Gastroesophageal sphincter (tissue), 4 donors: ENCODE measurements around the gene NBL1. TPM values are rescaled to one million over a fixed set of nuclear protein-coding genes. Genes with fewer than 3 reads are reported as not detected.
A peak's percentile ranks its signal among the peaks of the same experiment; 100 is the strongest.

ENCODE experiments used
- ATAC-seq: fragments of 150-250 bp; one replicate; pipeline ENCODE4 v1.9.1; 2016; ENCODE audit warnings: mild to moderate bottlenecking, moderate library complexity
- H3K27ac ChIP-seq, 4 donors: fragments of 200-600 bp; sonication (generic) in 3 of 4; 1 replicate in 3 of 4; 2 replicates in 1 of 4; pipeline ENCODE4 v1.5.1; 2016 to 2019
- H3K27me3 ChIP-seq: fragments of 200-600 bp; sonication (generic); one replicate; pipeline ENCODE4 v1.5.1; 2019
- H3K36me3 ChIP-seq, 2 donors: fragments of 200-600 bp; sonication (generic); one replicate each; pipeline ENCODE4 v1.5.1; 2019; ENCODE audit warnings: control low read depth in 1 of 2
- H3K4me1 ChIP-seq, 3 donors: fragments of 200-600 bp; sonication (generic); 1 replicate in 2 of 3; 2 replicates in 1 of 3; pipeline ENCODE4 v1.5.1; 2016 to 2019; ENCODE audit warnings: control low read depth in 2 of 3
- H3K4me3 ChIP-seq, 2 donors: fragments of 200-600 bp; sonication (generic); one replicate each; pipeline ENCODE4 v1.5.1; 2019; ENCODE audit warnings: mild to moderate bottlenecking in 1 of 2, moderate library complexity in 1 of 2
- H3K9me3 ChIP-seq, 3 donors: fragments of 200-600 bp; sonication (generic); one replicate each; pipeline ENCODE4 v1.5.1; 2017 to 2019; ENCODE audit warnings: control low read depth in 2 of 3
- EP300 ChIP-seq: sonication (generic); formaldehyde crosslinking; IDR thresholded peaks from one replicate; pipeline ENCODE4 v1.6.1; 2017; ENCODE audit warnings: antibody characterized with exemption, mild to moderate bottlenecking
- POLR2A ChIP-seq, 2 donors: fragments of 450-650 bp; IDR thresholded peaks; one replicate each; pipeline ENCODE4 v1.6.1; 2017; ENCODE audit warnings: antibody characterized with exemption in 2 of 2, mild to moderate bottlenecking in 2 of 2, moderate library complexity in 1 of 2
- POLR2AphosphoS5 ChIP-seq: sonication (generic); formaldehyde crosslinking; IDR thresholded peaks from one replicate; pipeline ENCODE4 v1.6.1; 2017; ENCODE audit warnings: antibody characterized with exemption
- WGBS, 2 donors: methylation state at CpG; one replicate each; pipeline ENCODE4 v1.1.5; 2018; ENCODE audit warnings: low coverage in 1 of 2; 5-methylcytosine and 5-hydroxymethylcytosine counted together
- total RNA-seq, 4 donors: library from RNA; depleted of rRNA; stranded (reverse); fragments of >200 nt; gene quantifications; one replicate each; pipeline ENCODE4 v1.1.0, GENCODE V29; 2016
- TF ChIP-seq, protein P1 (sequence below), 4 experiments: fragments of 200-600 bp in 2 of 4; fragments of 450-650 bp in 2 of 4; sonication (generic) in 1 of 4; IDR thresholded peaks; one replicate each; pipeline ENCODE4 v1.5.1; 2017 to 2019; ENCODE audit warnings: antibody characterized with exemption in 4 of 4, mild to moderate bottlenecking in 2 of 4, moderate library complexity in 2 of 4

Gene NBL1
- total RNA-seq, 4 donors from 2014 or later: 203 to 343 (median 301) TPM

DNA sequence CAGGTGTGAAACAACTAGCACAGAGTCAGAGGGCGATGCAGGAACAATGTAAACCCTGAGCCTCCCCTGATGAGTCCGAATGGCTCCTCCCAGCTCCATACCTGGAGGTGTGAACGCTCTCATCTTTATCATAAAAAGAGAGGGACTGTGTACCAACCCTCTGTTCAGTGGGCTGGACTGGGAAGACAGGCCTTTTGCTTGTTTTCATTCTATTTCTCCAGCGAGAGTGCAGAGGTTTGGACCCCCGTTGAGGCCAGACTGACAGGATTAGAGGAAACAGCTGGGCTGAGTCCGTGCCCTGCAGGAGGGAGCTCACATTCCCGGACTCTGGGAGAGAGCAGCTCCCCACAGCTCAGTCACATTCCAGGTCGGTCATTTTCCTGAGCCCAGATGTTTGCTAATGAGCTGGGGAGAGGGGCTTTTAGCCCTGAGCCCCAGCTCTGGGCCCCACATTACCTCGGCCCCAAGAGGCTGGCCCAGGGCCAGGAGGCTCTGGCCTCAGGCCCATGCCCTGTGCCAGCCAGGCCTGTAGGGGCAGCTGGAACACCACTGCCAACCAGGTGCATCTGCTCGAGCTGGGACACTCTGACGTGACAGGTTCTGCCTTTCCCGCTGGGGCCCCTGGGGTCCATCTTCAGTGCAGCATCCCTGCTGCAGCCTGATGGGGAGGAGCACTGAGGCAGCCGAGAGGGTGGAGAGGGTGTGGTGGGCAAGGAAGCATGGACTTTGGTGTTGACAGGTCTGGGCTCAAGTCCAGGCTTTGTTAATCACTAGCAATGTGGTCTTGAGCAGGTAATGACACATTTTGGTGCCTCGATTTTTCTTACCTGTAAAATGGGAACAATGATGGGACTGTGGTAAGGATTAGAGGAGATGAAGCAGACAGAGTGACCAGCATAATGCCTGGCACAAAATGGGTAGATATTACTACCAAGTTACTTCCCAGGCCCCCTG lies 3.5 kb upstream of the NBL1 start:
- WGBS, 2 donors: 58 to 78% methylated on average over 2 to 3 of the region's 14 CpGs
- no peaks in the 10 kb centered on the region for H3K27me3 ChIP-seq
- H3K36me3 ChIP-seq: no peaks in the 10 kb centered on the region
- peaks cover 0 to 44% (median 20%) of the 10 kb centered on the region in 3 donors for H3K4me1 ChIP-seq
- TF ChIP-seq EP300: no peak
- TF ChIP-seq, protein P1, sequence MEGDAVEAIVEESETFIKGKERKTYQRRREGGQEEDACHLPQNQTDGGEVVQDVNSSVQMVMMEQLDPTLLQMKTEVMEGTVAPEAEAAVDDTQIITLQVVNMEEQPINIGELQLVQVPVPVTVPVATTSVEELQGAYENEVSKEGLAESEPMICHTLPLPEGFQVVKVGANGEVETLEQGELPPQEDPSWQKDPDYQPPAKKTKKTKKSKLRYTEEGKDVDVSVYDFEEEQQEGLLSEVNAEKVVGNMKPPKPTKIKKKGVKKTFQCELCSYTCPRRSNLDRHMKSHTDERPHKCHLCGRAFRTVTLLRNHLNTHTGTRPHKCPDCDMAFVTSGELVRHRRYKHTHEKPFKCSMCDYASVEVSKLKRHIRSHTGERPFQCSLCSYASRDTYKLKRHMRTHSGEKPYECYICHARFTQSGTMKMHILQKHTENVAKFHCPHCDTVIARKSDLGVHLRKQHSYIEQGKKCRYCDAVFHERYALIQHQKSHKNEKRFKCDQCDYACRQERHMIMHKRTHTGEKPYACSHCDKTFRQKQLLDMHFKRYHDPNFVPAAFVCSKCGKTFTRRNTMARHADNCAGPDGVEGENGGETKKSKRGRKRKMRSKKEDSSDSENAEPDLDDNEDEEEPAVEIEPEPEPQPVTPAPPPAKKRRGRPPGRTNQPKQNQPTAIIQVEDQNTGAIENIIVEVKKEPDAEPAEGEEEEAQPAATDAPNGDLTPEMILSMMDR (IDR thresholded peaks at IDR 0.05): peak in 1 of 4 experiments; percentile 17
- H3K9me3 ChIP-seq: no peaks in the 10 kb centered on the region
- peak overlapping the region in 3 of 4 donors; percentile 13 to 57 (median 43) for H3K27ac ChIP-seq
- H3K4me3 ChIP-seq: no peak overlapping the region
- no peak for ATAC-seq

DNA sequence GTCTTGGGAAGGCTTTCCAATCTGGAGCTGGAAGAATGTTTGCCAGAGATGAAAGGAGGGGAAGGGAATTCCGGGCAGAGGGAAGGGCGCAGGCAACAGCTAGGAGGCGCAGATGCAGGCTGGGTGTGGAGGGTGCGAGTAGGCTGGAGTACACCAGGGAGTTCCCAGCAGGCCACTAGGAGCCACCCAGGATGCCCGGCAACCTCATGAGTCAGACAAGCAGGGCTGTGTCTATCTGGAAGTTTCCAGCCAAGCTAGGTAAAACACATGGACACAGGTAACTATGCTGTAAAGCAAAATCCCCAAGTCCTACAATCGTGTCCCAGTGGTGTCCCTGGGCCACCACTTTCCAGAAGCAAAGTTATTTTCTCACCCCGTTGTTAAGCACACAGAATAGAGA lies 990 bp upstream of the NBL1 start:
- Histone ChIP-seq H3K27ac (peak overlapping the region; percentile 89 to 99 (median 96)), H3K4me3 (peak overlapping the region; percentile 50 to 89), H3K27me3 (no peaks in the 10 kb centered on the region), H3K9me3 (no peaks in the 10 kb centered on the region), H3K4me1 (peaks cover 0 to 62% (median 36%) of the 10 kb centered on the region in 3 donors), H3K36me3 (no peaks in the 10 kb centered on the region)
- 33 to 50% methylated on average over 4 to 6 of the region's 7 CpGs for WGBS, 2 donors
- no peak for ATAC-seq
- no peak for TF ChIP-seq POLR2AphosphoS5
- no peak for TF ChIP-seq POLR2A (IDR thresholded peaks at IDR 0.05)
- no peak for TF ChIP-seq EP300
- TF ChIP-seq, protein P1 (IDR thresholded peaks at IDR 0.05): no peak

DNA sequence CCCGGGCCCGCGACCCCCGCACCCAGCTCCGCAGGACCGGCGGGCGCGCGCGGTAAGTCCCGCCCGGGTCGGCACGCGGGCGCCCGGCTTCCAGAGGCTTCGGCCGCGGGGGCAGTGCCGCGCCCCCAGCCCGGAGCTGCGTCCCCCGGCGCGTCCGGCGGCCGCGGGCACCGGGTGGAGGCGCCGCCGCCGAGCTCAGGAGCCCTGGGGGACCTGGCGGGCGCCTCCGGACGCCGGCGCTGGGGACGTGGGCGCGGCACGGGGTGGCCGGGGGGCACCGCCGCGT lies 227 bp downstream of the NBL1 start:
- H3K4me3 ChIP-seq: peak overlapping the region; percentile 74 to 89
- no peaks in the 10 kb centered on the region for H3K27me3 ChIP-seq
- TF ChIP-seq POLR2AphosphoS5 (no peak), EP300 (no peak), POLR2A (IDR thresholded peaks at IDR 0.05) (no peak)
- TF ChIP-seq, protein P1 (IDR thresholded peaks at IDR 0.05): no peak
- H3K9me3 ChIP-seq: no peaks in the 10 kb centered on the region
- ATAC-seq: peak; percentile 7
- H3K36me3 ChIP-seq: no peaks in the 10 kb centered on the region
- peak overlapping the region; percentile 89 to 99 (median 96) for H3K27ac ChIP-seq
- peaks cover 0 to 69% (median 45%) of the 10 kb centered on the region in 3 donors for H3K4me1 ChIP-seq
- no CpG with 5 or more reads among the region's 51 CpGs for WGBS, 2 donors

DNA sequence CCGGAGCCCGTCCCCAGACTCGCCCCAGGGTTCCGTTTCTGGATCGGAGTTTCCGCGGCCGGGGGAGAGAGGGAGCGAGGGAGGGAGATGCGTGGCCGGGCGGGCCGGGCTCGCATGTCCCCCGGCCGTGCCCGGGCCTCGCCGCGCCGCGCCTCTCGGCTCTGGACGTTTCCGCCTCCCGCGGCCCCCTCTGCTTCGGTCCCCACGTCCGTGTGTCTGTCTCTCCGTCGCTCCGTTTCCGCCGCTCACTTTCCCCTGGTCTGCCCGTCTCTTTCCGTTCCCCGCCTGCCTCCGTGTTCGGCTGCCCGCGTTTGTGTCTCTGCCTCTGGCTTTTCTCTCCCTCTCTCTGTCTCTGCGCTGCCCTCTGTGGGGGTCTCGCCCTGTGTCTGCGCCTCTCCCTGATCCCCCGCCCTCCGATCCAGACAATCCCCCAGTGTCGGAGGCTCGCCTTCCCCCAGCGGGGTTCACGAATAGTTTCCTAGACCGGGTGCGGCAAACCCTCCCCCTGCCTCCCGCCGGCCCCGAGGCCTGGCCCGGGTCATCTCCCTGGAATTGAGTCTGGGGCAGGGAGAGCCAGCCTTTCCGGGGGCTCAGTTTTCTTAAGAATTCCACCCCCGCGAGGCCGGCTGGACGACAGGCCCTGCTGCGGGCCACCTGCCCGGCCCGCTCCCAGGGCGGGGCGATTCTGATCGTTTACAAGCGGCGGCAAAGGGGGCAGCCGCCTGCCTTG lies 735 bp downstream of the NBL1 start:
- TF ChIP-seq POLR2A (IDR thresholded peaks at IDR 0.05) (peak; percentile 13 to 32), POLR2AphosphoS5 (peak; percentile 17), EP300 (no peak)
- TF ChIP-seq, protein P1 (IDR thresholded peaks at IDR 0.05): peak in 1 of 4 experiments; percentile 5
- Histone ChIP-seq H3K9me3 (no peaks in the 10 kb centered on the region), H3K27me3 (no peaks in the 10 kb centered on the region), H3K27ac (peak overlapping the region; percentile 89 to 99 (median 96)), H3K4me1 (peaks cover 0 to 69% (median 48%) of the 10 kb centered on the region in 3 donors), H3K36me3 (no peaks in the 10 kb centered on the region), H3K4me3 (peak overlapping the region; percentile 74 to 89)
- WGBS, 2 donors: 0% methylated on average over 2 to 5 of the region's 71 CpGs
- peak; percentile 10 for ATAC-seq
